H1 (cell line): ENCODE results near the gene POU6F2. TPM values are rescaled to one million over a fixed set of nuclear protein-coding genes. Genes with fewer than 3 reads are reported as not detected.

Experiments used
- RAD21 ChIP-seq, 2 experiments: IDR thresholded peaks in 1 of 2; conservative IDR thresholded peaks in 1 of 2; 2 replicates each; pipeline ENCODE4 v1.6.1; 2011; ENCODE audit warnings: low read depth in 2 of 2, low read length in 2 of 2, improper control_type of control experiment in 1 of 2, inconsistent platforms in 1 of 2, mild to moderate bottlenecking in 1 of 2, moderate library complexity in 1 of 2
- SIN3A ChIP-seq, 2 experiments: IDR thresholded peaks in 1 of 2; conservative IDR thresholded peaks in 1 of 2; 2 replicates each; pipeline ENCODE4 v1.6.1; 2011 to 2012; ENCODE audit warnings: low read length in 2 of 2, improper control_type of control experiment in 1 of 2, low read depth in 1 of 2, mild to moderate bottlenecking in 1 of 2
- SP1 ChIP-seq: IDR thresholded peaks from 2 replicates; pipeline ENCODE4 v1.6.1; 2011; ENCODE audit warnings: low read depth, low read length
- polyA plus RNA-seq, 7 experiments: library from polyadenylated mRNA; depleted of rRNA in 3 of 7; stranded (reverse) in 5 of 7; unstranded in 2 of 7; fragments of >200 nt in 5 of 7; fragments of 200-250 nt in 2 of 7; gene quantifications; 1 replicate in 5 of 7; 2 replicates in 1 of 7; 4 replicates in 1 of 7; pipeline versions ENCODE4 v1.2.1 to v1.2.3, GENCODE V29; 2011 to 2013; ENCODE audit warnings: missing spikeins in 2 of 7, mixed read lengths in 2 of 7
- total RNA-seq: library from RNA; stranded (reverse); fragmentation: NEBNext Ultra II Directional; extraction: Animal tissue kit (Norgen Biotek cat#: 25700); gene quantifications from 2 replicates; pipeline ENCODE4 v1.2.1, GENCODE V29; 2021

The POU6F2 gene
- total and polyA plus RNA-seq, 2 of the 8 experiments (the other 6 are each of a cell fraction or from before 2014, with no cell fraction given): 1.1 to 2.0 TPM

GRCh38 chr7:39069031-39069430 is 91.3 kb downstream of the POU6F2 start (continued):
- TF ChIP-seq SP1: no peak
- no peak for TF ChIP-seq SIN3A (conservative IDR thresholded peaks at IDR 0.05 in 1 of 2, IDR thresholded peaks at IDR 0.05 in 1 of 2; ENCODE audit: low read depth in 1 of 2, low read length in 2 of 2)
- no peak; a peak in 1 of 4 replicates for TF ChIP-seq RAD21 (IDR thresholded peaks at IDR 0.05 in 1 of 2, conservative IDR thresholded peaks at IDR 0.05 in 1 of 2; ENCODE audit: low read depth in 2 of 2, low read length in 2 of 2)
- TF ChIP-seq, all 59 proteins: peak for 0
